ENCODE data around the gene ERBB4. TPM values are rescaled to one million over a fixed set of nuclear protein-coding genes. Genes with fewer than 3 reads are reported as not detected.
"Not testable (repeated sequence)": the region's sequence is repeated elsewhere in the genome, so short reads cannot be mapped to it uniquely, and the experiment has no call there.

Gene ERBB4
- total RNA-seq, 1 donor from 2014 or later: 10.2 TPM

GRCh38 chr2:212299943-212300342, 238.7 kb downstream of the ERBB4 start:
- no peak for DNase-seq (ENCODE audit: low spot score)

GRCh38 chr2:212299333-212299732, 239.3 kb downstream of the ERBB4 start:
- DNase-seq (ENCODE audit: low spot score): no peak

DNA sequence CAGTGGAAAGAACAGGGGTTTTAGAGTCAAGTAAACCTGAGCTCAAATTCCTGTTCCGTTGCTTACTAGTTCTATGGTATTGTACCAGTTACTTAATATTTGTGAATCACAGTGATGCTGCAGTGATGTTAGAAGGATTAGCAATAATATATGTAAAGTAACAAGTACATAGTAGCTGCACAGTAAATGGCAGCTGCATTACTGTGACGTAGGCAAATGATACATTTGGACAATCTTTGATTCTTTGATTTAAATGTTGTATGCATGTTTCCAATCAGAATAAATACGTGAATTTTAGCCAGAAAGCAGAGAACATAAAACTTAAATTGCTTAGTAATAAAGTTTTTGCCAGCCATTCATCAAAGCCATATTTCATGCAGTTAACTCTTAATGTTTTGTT, 243.0 kb downstream of the ERBB4 start:
- no peak for DNase-seq (ENCODE audit: low spot score)

DNA sequence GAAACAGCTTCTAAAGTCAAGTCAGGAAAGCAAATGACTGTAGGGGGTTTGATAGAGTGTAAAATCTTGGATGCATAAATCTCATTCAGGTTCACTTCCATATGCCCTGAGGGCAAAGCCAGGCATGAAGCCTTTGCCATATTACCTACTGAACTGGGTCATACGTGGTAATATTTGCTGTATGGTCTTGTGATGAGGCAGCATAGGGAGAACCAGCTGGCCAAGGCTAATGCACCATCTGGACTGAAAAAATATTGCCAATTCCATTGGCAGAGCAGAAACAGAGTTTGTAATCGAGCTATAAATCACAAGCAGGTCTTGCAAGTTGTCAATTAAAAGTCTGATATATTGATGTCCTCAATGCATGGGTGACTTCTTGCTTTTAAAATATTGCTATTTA, 243.8 kb downstream of the ERBB4 start:
- DNase-seq (ENCODE audit: low spot score): no peak

- no peak for DNase-seq (ENCODE audit: low spot score)
Observed at GRCh38 chr2:212289301-212289700, 249.3 kb downstream of the ERBB4 start.

DNA sequence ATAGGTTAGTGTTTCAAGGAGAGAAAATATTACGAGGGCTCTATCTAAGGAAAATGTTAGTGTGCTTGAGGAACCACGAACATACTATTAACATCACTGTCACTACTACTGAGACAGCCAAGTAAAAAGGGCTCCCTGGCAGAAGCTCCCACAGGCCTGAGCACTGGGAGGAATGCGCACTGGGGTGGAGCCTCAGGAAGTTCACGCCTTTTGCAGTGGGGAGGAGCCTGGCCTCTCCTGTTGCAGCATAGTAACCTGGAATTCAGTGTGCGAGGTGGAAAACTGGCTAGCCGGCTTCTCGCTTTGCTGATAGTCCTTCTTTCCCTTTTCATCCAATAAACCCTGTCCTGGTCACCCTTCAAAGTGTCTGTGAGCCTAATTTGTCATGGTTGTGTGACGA, 250.3 kb downstream of the ERBB4 start:
- no peak for DNase-seq (ENCODE audit: low spot score)

DNA sequence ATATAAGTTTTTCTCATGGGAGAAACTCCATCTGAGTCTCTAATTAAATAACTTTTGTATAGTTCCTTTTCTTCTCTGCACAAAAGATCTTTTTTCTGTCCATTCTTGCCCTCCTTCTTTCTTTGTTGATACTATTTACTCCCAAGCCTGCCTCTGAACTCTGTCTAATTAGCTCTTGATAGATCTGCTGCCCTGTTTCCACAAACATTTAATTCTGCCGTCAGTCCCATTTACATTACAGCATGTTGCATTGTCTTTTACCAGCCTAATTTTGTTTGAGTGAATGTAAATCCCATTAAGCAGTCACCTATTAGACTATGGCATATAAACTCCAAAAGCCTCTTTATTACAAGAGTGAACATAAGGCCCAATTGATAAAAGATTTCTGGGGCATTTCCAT, 254.4 kb downstream of the ERBB4 start:
- DNase-seq (ENCODE audit: low spot score): no peak

GRCh38 chr2:212282671-212283261, 255.8 kb downstream of the ERBB4 start:
- no peak for DNase-seq (ENCODE audit: low spot score)

DNA sequence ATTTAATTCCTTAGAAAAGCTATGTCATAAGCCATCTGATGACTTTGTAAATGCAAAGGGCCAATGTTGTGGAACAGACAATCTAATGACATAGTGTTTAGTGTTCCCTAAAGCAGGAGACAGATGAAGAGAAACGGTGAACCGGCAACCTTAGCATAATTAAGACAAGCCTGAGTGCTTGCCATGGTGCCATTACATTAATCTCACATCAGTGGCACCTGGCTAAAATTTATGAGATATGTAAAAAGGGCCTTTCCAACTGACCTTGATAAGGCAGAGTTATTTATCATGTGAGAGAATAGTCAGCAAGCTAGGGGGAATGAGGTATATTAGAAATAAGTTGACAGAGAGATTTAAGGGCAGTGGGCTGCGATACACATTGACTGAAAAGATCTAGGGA, 261.8 kb downstream of the ERBB4 start:
- DNase-seq (ENCODE audit: low spot score): no peak

DNA sequence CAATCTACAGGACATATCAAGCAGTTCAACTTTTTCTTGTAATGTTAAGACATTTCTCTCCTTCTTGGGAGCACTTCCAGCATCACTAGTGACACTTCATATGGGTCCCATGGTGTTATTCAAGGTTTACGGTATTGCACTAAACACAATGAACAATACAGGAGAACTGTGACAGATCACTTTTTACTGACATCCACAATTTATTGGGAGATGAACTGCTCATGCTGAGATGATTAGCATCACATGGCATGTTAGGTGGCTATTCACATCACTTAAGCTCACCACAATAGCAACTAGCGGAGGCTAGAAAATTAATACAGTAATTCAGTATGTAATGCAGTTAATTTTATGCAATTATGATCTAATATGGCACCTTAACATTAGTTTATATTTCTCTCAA, 264.4 kb downstream of the ERBB4 start:
- no peak for DNase-seq (ENCODE audit: low spot score)

DNA sequence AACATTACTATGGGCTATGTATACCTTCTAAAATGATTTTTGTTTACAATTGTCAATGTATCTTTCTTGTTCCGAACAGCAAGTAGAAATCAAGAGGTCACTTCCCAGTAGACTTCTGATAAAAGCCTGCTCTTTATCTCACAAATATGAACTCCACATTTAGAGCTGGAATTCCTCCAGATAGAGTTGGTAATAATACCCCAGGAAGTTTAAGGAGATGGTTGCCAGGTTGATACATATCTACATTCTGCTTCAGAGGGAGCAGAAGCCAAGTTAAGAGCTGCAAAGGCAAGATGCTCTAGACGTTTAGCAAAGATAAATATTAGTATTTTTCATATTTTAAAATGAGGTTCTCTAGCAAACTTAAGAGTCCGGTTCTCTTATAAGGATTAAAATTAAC, 267.0 kb downstream of the ERBB4 start:
- DNase-seq (ENCODE audit: low spot score): no peak

GRCh38 chr2:212269005-212269404, 269.6 kb downstream of the ERBB4 start:
- no peak for DNase-seq (ENCODE audit: low spot score)

DNA sequence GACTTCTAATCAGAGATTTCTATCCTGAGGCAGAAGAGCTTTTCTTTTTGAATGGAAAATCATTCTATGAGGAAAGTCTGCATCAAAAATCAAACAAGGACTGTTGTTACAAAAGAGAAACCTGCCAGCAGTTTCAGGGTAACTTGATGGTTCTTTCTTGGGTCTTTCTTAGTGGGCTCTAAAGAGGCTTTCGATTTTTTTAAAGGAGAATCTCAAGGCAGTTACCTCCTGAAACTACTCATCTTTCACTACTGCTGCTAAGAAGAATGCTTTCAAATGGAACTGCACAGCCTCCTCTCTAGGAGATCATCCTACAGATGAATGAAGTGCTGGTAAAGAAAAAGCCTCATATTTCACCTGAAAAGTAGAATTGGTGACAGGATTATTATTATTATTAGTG, 272.3 kb downstream of the ERBB4 start:
- no peak for DNase-seq (ENCODE audit: low spot score)

DNA sequence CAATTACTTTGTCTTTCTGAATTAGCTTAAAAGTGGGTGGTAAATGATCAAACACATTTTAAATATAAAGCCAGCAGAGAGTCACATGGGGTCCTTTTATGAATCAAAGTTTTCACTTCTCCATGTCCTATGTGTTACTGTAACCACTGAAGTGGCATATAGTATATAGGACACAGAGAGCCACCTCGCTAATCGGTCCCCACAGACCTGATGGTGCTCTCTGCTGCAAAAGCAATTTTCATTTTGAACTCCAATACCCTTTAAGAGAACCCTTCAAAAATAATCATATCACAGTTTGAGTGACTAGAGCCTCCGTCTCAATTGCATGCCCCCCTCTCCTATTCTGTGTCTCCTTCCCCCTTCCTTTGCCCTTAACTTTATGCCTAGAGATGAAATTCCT, 272.8 kb downstream of the ERBB4 start:
- DNase-seq (ENCODE audit: low spot score): no peak

- DNase-seq (ENCODE audit: low spot score): no peak
Observed at GRCh38 chr2:212264187-212264586, 274.4 kb downstream of the ERBB4 start.

DNA sequence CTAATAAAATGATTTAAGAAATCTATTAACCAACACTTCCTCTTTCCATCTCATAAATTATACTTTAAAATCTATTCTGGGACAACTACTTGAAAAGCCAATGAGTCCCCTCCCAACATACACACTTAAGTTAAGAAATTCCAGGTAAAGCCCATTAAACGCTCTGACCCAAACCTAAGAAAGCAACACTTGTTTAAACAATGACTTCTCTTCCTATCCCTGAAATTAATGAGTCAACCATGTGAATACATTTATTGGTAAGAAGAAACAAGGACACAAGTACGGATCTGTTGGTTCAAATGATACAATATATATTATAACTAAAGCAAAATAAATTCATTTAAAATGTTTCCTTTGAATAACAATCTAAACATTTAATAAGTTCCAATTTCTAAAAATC, 279.4 kb downstream of the ERBB4 start:
- no peak for DNase-seq (ENCODE audit: low spot score)

GRCh38 chr2:212254339-212254738, 284.3 kb downstream of the ERBB4 start:
- no peak for DNase-seq (ENCODE audit: low spot score)

DNA sequence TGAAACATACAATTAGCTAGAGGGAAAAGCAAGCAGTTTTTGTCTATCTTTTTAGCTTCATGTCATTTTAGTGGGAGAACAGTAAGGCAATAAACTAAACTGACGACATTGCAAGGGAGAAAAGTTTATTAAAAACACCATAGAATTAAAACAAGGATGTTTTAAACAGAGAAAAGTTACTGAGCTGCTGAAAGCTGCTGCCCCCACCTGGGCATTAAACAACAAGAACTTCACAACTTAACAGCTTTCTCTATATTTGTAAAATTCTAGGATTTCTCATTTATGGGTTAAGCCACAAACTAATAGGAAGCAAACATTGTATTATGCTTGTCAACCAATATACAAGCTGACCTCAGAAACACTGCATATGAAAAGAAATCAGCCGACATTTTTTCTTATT, 289.2 kb downstream of the ERBB4 start:
- DNase-seq (ENCODE audit: low spot score): no peak

DNA sequence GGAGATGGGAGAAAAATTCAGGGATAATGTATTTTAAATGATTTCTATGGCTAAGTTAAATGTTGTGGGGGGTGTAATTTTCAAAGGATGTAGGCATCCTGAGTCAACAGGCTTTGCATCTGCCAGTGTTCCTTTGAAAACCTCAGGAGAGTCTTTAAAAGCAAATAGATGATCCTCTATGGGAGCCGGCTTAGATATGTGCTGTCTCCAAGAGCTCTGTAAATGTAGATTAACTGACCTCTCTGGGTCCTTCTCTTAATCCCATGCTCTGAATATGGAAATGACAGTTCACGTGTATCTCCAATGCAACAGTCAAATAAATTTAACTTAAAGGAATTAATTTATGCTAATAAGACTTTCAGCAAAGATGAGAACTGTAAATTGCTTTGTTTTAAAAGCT, 292.7 kb downstream of the ERBB4 start:
- DNase-seq (ENCODE audit: low spot score): no peak

DNA sequence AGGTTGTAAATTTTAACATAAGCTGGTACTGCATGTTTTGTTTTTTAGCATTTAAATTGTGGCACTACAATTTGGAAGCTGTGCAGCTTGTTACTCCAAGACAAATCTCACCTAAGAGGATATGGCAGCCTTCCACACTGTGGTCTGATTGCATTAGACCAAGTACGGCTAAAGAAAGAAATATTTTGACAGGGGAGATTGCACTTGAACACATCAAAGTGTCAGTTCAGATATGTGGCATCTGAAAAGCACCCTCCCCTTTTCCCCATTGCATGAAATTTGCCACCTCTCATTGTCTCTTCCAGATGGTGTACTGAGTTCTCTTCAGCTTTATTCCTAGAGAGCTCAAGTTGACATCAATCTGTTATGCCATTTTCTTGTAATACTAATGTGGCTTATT, 295.9 kb downstream of the ERBB4 start:
- no peak for DNase-seq (ENCODE audit: low spot score)

DNA sequence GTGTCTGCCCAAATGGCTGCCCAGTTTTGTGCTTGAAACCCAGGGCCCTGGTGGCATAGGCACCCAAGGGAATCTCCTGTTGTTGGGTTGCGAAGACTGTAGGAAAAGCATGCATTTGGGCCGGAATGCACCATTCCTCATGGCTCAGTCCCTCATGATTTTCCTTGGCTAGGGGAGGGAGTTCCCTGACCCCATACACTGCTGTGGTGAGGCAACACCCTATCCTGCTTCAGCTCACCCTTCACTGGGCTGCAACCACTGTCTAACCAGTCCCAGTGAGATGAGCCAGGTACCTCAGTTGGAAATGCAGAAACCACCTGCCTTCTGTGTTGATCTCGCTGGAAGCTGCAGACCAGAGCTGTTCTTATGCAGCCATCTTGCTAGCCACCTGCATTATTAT, 300.4 kb downstream of the ERBB4 start:
- DNase-seq (ENCODE audit: low spot score): not testable (repeated sequence)

DNA sequence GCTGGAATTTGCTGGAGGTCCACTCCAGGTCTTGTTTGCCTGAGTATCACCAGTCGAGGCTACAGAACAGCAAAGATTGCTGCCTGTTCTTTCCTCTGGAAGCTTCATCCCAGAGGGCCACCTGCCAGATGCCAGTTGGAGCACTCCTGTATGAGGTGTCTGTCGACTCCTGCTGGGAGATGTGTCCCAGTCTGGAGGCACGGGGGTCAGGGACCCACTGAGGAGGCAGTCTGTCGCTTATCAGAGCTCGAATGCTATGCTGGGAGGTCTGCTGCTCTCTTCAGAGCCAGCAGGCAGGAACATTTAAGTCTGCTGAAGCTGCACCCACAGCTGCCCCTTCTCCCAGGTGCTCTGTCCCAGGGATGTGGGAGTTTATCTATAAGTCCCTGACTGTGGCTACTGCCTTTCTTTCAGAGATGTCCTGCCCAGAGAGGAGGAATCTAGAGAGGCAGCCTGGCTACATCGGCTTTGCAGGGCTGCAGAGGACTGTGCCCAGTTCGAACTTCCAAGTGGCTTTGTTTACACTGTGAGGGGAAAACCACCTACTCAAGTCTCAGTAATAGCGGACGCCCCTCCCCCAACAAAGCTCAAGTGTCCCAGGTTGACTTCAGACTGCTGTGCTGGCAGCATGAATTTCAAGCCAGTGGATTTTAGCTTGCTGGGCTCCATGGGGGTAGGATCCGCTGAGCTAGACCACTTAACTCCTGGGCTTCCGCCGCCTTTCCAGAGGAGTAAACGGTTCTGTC, 301.1 kb downstream of the ERBB4 start:
- no peak for DNase-seq (ENCODE audit: low spot score)

- no peak for DNase-seq (ENCODE audit: low spot score)
Observed at GRCh38 chr2:212228743-212229171, 309.8 kb downstream of the ERBB4 start.

DNA sequence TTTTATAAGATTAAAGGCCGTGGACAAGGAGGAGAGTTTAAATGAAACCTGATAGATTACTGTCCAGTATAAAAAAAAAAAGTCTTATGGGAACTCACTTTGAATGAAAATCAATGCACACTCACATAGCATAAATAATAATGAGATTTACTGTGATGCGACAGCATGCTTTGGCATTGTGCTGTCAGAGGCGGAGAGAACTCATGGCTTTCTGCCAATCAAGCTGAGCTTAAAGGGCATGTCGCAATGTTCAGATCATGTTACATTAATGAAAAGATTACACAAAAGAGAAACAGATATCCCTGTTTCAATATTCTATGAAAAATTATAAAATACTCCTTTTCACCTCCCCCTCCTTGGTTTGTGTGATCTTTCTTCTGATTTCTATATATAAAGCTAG, 310.8 kb downstream of the ERBB4 start:
- no peak for DNase-seq (ENCODE audit: low spot score)

Measured in ureter (tissue), 1 donor.